CD4-positive, alpha-beta T cell treated with Interleukin-17A for 1 hour (primary cell): ENCODE data around the gene STX16.

Experiments
- DNase-seq: peaks from one replicate; pipeline ENCODE4 v3.0.0-alpha.2; 2020

STX16 gene

DNA sequence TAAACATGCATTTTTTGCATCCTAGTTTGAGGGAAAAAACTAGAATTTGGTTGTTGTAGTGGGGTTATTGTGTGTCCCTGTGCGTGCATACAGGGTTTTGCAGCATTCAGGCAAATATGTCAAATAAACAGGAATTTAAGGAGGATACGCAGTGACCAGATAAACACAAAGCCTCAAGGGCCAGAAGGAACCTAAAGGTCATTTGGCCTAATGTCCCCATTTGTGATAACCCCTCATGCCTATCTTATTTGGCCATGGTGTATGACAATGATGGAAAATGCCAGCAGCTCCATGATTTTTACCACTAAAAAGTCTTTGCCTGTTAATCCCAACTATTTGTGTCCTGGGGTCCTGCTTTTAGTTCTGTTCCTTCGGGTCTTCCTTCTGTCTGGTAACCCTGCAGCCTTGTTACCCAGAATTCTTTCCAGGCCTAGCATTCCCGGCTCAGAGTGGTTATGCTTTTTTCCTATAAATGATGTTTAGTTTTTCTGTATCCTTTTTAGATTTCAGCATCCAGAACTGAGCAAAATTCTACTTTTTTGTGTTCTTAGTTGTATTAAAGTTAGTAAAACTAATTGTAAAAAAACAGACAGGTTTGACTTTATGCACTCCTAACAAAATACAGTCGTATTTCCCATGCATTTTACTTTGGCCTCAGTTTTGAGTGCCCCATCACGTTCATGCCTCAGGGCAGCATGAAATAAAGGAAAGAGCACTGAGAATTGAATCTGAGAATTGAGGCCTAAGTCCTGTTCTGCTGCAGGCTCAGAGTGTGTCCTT, 4.4 kb downstream of the STX16 start:
- no peak for DNase-seq

DNA sequence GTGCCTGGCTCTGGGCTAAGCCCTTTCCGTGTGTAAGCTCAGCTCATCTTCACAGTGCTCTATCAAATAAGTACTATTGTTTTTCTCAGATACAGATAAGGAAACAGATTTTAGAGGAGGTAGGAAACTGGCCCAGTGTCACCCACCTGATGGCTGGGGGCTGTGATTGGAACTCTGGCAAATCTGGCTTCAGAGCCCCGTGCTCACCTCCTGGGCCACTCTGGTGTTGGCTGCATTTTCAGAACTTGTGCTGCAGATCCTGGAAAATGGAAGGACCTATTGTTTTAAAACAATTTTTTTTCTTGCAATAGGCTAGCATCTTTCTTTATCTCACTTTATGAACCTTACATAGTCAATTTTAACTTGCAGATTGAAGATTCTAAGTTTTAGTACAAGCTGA, 5.7 kb downstream of the STX16 start:
- no peak for DNase-seq

DNA sequence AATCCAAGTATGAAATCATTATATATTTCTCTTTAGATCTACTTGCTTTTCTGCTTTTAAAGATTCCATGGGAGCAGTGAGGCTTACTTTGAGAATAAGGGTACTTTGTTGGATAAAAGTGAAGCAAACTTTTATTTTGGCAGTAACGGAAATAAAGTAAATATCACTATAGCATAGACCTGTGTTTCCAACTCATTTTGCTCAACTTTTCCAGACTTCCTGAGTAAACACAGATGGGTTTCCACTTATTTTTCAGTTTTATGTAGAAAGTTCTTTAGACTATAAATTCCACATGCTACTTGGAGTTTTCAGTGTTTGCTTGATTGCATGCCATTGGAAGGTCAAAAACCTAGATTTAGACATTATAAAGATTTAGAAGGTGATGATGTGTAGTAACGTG, 6.2 kb downstream of the STX16 start:
- DNase-seq = no peak

DNA sequence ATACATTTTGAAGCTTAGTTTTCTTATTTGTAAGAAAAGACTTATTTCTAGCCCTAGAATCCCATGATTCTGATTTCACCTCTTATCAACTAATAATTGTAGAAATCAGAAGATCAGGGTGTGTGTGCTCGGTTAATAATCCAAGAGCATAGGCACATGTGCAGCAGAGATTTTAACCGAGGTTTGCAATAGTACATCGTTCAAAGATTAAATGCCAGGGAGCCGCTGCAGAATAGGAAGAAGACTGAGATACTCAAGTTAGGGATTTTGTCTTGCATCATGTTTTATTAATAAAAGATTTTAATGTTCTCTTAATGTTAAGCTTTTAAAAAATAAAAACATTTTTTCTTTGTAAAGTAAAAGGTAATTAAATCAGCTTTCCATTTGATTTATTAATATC, 6.9 kb downstream of the STX16 start:
- no peak for DNase-seq

DNA sequence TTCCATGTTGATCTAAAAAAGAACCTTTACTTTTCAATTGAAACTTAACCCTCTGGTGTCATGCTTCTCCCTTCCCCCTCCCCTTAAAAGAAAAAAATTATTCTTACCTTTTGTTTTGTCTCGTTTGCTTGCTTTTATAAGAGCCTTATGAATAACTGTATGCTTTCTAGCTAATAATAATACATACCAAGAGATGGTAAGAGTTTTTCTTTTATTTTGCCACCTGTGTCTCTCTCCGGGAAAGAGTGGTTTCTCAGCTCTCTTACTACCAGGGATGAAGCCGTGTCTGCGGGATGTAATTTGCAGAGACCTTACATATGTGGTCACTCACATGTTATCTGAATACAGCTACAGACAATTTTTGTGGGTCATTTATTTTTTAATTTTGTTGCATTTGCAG, 7.7 kb downstream of the STX16 start:
- no peak for DNase-seq

DNA sequence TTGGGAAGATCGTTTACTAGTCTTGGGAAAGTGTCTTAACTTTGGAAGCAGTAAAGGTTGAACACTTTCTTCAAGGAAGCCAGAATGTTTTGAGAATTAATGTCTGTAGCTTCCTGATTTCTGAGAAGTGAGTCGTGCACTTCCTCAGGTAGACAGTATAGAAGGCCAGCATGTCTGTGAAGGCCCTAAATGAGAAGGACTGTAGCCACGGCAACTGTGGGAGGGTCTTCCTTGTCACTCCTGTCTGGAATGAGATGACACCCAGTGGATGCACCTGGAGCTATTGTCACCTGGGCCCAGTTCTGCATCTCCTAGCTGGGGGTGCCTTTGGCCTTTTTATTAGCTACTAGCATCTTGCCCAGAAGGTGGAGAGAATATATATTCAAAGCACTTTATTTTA, 8.8 kb downstream of the STX16 start:
- peak; percentile 41 for DNase-seq

DNA sequence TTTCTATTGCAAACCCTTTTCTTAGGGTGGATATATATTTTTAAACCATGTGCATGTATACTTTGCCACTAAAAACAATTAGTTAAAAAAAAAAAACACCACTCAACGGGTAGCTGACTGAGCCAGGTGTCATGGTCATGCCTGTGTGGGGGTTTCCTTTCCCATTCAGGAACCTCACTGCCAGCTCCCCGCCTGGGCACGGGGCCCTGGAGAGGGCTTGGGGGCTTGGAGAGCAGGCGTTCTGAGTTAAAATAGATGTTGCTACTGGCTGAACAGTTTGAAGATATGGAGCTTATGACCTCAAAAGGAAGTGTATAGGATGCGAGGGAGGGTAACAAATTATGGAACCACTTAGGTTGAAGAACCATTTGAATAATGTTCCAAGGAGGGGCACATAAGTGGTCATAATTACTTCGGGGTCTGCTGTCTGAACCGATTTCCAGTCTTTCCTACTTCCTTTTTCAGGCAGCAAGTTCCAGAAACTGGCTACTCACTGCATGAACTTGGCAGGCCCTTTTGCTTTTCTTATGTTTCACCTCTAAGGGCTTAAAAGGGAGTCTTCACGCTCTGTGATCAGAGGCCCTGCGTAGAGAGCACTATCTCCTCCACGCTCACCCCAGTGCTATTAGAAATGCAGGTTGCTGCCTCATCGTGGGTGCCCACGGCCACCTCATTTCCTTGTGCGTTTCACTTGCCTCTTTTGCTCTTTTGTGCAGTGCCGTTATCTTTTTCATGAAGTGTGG, 9.9 kb downstream of the STX16 start:
- DNase-seq = peak; percentile 55

DNA sequence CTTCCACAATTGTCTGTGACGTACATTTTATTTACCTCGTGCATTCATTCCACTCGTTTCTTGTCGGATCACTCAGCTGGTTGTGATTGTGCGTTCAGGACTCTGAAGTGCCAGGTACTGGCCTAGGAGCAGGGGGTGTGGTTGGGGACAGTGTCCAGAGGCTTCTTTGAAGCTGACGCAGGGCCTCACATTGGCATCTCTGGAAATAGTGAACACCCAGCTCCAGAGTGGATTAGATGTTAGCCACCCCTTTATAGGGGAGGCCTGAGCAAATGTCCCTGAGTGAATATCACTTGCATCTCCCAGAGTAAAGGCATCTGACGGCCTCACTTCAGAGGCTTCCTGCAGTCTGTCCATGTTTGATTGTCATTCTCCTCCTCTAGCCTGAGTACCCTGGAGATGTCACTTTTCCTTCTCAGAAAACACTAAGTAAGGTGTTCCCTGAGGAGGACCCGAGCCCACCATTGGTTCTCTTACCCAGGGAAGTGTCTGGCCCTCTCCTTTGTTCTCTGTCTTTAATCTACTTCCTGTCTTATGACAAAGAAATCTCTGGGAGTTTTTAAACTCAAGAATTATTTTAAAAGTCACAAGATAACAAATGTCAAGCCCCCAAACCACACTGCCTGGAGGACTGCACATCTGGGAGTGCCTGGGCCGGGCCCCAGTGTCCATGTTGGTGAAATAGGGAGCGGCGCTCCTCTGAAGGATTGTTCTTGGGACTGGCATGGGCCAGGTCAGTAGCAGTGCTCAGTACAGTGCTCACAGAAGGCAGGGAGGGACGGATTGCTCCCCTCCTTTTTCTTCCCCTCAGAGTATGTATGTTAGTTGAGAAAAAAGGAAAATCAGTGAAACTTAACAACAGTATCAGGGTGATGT, 10.8 kb downstream of the STX16 start:
- peak; percentile 20 for DNase-seq

DNA sequence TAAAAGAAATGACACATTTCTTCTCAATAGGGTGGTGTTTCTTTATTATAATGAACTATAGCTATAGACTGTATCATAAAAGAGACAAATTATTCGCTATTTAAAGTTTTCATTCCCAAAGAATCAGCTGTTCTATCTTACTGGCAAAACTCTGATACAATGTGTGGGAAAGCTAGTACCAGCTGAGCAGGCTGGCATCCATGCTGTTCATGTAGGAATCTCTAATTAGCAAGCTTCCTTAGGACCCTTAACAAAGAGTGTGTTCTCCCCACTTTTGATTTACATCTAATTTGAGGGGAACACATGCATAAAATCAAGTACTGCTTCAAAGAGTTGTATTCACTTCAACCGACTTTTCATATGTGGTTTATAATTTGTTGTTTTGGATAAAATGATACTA, 13.2 kb downstream of the STX16 start:
- no peak for DNase-seq

DNA sequence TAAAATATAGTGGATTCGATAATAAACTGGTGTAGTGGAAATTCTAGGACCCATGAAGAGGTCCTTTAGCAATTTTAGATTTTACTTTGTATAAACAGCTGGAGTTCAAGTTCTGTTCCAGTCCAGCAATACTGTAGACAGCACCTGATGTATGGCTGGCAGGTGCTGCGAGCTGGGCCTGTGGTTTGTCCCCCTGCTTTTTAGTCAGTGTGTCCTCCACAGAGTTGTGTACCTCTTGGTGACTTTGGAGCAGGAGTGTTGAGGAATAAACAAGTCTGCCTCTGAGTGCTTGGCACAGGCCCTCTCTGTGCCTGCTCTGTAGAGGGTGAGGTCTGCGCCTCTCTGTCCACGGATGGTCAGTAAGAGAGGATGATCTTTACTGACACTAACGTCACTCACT, 13.8 kb downstream of the STX16 start:
- DNase-seq = no peak

DNA sequence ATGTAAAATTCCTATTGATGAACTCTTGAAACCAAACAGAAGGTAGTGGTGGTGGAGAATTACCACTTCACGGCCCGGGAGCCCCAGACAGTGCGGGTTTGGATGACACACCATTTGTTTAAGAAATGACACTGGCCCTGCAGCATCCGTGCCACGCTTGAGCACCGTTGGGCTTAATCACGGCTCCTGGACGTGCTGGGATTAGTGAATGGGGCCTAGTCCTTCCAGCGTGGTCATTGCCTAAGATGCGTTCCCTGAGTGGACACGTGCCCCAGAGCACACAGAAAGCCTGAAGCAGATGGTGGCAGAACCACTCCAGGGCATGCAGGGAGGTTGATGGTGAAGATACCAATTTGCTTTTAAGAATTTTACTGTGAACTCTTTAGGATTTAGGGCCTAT, 14.5 kb downstream of the STX16 start:
- DNase-seq = no peak

DNA sequence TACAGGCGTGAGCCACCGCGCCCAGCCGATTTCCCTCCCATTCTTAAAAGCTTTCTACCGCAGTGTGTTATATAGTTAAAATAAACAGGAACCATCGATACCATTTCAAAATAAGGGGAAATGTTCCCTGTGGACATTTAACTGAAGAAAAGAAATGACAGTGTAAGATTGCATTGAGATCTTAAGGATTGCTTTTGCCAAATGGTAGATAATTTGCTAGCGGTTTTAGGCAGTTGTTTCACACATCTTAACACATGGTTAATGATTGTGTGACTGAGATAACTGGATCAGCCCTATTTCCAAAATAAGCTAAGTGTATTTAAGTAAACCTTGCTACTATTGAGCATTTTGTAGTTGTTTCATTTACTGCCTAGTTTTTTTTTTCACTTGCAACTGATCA, 15.6 kb downstream of the STX16 start:
- DNase-seq = no peak

DNA sequence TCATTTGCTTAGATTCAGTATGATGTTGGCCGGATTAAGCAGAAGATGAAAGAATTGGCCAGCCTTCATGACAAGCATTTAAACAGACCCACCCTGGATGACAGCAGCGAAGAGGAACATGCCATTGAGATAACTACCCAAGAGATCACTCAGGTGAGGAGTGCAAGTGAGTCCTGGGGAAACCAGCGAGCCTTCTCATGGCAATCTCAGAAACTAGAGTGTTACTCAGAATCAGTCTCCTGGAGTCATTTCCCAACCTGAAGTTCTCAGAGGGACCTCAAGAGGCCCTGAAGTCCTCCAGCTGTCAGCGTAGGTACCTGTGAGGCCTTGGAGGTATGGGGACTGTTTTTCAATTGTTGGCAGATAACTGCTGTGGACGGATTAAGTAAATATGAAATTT, 16.9 kb downstream of the STX16 start:
- no peak for DNase-seq

DNA sequence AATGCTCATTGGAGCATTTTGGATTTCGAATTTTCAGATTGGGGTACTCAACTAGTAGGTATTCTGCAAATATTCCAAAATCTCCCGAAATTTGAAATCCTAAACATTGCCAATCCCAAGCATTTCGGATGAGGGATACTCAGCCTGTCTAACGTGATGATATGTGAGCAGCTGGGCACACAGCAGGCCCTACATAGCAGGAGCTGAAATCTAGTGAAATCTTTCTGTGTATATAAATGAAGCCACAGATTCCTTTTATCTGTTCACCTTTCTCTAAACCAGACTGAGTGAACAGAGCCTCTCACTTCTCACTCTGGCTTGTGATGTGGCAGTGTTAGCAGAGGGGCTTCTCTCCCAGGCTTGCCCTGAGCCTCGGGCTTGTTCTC, 17.8 kb downstream of the STX16 start:
- no peak for DNase-seq

DNA sequence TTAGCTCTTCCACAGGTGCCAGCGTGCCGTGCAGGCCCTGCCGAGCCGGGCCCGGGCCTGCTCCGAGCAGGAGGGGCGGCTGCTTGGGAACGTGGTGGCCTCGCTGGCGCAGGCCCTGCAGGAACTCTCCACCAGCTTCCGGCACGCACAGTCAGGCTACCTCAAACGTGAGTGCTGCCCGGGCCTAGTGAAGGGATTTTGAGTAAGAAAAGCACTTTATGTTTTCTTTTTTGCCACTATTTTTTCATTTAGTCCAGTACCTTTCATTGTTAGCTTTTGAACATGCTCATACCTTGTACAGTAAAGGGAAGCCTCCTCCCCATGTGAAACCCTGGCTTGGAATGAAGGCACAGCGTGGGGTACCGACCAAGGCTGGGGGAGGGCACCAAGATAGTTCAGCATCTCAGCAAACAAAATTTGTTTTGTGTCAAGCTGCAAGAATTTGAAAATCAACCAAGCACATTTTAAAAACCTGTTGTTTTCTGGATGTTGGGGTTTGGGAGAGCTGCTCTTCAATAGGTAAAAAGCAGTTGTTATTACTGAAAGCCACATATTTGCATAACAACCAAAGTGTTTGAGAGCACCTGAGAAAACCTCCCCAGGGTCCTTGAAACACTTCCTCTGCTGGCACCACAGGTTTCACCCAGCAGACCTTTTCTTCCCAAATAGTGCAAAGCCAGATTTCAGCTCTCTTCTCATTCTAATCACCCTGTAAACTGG, 18.4 kb downstream of the STX16 start:
- no peak for DNase-seq

DNA sequence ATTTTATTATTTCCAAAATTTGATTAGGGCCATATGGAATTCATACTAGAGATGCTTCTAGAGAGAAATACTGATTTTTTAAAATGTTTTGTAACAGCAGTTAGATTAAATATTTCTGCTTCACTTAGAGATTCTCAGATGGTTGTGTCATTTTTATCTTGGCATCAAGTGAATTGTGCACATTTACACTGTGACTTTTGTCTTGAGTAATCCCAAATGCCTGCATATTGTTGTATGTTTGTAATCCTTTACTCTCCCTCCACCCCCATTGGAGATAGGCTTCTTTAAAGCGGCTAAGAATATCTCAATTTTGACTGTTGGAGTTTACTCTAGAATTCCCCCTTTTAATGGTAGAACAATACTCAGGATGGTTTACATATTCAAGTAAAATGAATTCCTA, 19.0 kb downstream of the STX16 start:
- no peak for DNase-seq

DNA sequence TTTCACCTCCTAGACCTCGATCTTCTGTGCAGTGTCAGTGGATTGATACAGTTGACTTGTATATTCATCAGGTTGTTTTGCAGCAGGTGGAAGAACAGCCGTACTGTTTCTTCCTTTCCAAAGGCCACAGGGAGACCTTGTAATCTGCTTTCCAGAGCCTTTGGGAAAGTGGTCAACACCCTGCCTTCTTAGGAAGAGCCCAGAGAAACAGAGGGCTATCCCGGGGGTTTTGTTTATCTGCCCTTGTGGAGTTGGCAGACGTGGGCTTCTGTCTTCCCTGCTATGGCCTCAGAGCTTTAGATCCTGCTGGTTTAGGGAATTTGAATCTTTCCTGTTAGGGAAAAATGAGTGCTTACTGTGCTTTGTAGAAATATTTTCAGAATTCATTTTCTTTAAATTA, 19.6 kb downstream of the STX16 start:
- DNase-seq = no peak

DNA sequence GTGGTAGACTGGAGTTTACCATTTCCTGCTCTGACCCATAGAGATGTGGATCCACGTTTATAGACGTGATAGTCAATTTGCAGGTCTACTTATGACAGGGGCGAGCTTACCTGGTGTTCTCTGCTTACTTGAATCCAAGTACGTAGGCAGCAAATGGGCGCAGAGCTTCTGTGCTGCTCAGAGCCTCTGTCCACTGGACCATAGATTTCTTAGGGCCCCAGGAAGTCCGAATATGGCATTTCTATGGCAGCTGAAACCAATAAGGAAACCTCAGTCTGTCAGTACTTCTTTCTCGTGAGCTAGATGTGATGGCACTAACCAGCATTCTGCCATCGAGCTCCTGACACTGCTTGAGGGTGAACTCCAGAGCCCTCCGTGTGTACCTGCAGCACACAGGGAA, 22.0 kb downstream of the STX16 start:
- DNase-seq = no peak

DNA sequence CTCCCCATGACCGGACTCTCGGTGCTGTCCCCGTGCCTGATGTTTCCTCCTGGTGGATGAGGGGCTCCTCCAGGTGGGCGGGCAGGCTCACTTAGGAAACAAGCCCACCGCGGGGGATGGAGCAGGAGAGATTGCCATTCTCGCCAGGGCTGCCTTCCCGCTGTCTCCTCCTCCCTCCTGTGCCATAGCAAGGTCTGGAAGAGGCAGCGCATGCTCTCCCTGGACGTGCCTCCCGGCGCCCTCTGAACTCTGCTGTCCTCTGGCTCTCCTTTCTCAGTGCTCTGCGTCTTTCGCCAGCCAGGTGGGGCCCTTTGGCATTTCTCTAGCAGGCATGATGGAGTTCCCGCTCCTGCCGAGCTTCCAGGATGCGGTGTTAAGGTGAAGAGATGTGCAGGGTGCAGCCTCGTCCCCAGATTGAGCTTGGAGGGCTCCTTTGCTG, 24.1 kb downstream of the STX16 start:
- no peak for DNase-seq

DNA sequence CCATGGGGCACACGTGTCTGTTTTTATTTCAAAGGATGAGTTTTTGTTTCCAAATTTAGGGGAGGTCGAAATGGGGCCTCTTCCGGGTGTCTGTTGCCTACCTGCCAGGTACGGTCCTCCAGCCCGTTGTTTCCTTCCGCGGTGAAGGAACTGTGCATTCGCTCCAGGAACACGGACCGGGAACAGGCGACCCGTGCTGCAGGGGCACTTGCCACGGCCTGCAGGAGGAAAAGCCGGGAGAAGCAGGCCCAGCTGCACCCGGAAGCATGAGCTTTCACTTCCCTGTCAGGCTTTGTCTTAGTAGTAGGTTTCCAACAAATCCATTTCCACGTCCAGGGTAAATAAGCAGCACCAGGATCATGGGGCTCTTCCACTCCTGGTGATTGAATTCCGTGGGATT, 24.6 kb downstream of the STX16 start:
- no peak for DNase-seq

DNA sequence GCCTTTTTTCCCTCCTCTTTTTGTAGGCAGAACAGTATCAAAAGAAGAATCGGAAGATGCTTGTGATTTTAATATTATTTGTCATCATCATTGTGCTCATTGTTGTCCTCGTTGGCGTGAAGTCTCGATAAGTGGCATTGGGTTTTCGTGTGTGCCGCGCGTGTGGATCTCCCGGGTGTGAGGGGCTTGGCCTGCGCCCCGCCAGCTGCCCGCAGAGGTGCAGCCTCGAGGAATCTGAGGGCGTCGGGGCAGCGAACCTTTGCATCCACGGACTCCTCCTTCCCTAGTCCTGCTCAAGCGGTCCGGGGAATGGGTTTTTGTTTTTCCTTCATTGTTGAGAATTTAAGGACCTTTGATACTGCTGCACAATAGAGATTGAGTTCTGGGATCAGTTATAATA, 25.1 kb downstream of the STX16 start:
- DNase-seq = no peak

DNA sequence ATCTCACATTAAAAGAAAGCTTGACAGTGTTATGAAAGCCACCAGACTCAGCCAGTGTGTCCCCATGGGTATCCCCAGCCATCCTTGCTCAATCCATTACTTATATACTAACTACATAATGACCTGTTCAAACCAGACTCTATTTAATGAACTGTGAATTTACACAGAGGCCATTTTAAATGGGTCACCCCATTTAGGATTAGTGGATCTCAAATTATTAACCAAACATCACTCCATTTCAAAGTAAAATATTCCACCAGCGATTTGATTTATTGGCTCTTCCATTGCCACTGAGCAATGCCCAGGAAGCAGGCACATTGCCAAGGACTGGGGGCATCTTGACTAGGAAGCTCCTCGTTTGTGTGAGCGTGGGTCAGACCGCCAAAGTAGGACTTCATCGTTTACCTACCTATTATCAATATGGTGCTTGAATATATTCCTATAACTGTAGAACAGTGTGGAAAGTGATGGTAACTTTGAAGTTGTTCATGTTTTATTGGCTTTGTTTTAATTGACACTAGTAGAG, 26.1 kb downstream of the STX16 start:
- no peak for DNase-seq

DNA sequence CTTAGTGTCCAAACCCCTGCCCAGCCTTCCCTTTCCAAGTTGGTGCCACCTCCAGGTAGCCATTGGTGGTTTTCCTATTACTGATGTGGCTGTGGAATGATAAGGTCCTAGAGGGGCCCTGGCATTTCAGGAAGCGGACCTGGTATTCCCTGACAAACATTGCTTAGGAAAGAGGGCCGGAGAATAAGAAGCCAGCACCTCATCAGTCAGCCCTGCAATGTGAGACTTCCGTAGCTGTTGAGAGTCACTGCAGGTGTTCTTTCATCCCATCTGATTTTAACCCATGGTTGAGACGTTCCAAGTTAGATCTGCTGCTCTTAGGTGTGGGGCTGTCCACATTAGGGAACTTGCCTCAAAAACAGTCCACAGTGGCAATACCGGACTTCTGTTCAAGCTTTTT, 26.7 kb downstream of the STX16 start:
- no peak for DNase-seq
